Upper lobe of right lung (tissue), 1 donor: ENCODE results near the gene OR10H3. TPM values are rescaled to one million over a fixed set of nuclear protein-coding genes. Genes with fewer than 3 reads are reported as not detected.

ENCODE experiments used
- ATAC-seq: fragments of 200-7000 bp; cut with Tn5 transposase; one replicate; pipeline ENCODE4 v1.9.1; 2020; ENCODE audit warnings: mild to moderate bottlenecking, moderate library complexity
- DNase-seq: peaks from one replicate; pipeline ENCODE4 v3.0.0-alpha.2; 2020
- H3K27ac ChIP-seq: fragments of 200-600 bp; one replicate; pipeline ENCODE4 v1.8.0; 2022
- H3K27me3 ChIP-seq: fragments of 200-600 bp; one replicate; pipeline ENCODE4 v1.8.0; 2022; ENCODE audit warnings: mild to moderate bottlenecking
- H3K36me3 ChIP-seq: fragments of 200-600 bp; one replicate; pipeline ENCODE4 v1.8.0; 2022
- H3K4me1 ChIP-seq: fragments of 200-600 bp; one replicate; pipeline ENCODE4 v1.8.0; 2022
- H3K4me3 ChIP-seq: fragments of 200-600 bp; one replicate; pipeline ENCODE4 v1.8.0; 2022; ENCODE audit warnings: mild to moderate bottlenecking
- H3K9me3 ChIP-seq: fragments of 200-600 bp; one replicate; pipeline ENCODE4 v1.8.0; 2022
- CTCF ChIP-seq: fragments of 200-600 bp; IDR thresholded peaks from one replicate; pipeline ENCODE4 v1.8.0; 2022; ENCODE audit warnings: antibody characterized with exemption
- intact Hi-C: fragments of 100-400 bp; cut with DNase I; formaldehyde crosslinking; loops from one replicate; pipeline ENCODE4 v1.11.0; 2022
- total RNA-seq: library from RNA; stranded (reverse); fragmentation: NEBNext Ultra II Directional; extraction: Animal tissue kit (Norgen Biotek cat#: 25700); gene quantifications from one replicate; pipeline ENCODE4 v1.2.1, GENCODE V29; 2021
- donor health status: DM: no; HTN: yes; CAD: no; lungs with severe emphysema.

Gene OR10H3
- total RNA-seq, 1 donor from 2014 or later = not detected

GRCh38 chr19:15790096-15790495 lies 52.3 kb downstream of the OR10H3 start:
- no peaks in the 10 kb centered on the region for H3K4me1 ChIP-seq
- ATAC-seq = no peak
- H3K36me3 ChIP-seq = no peaks in the 10 kb centered on the region
- no peak overlapping the region for H3K27ac ChIP-seq
- intact Hi-C loops = no loop called here
- TF ChIP-seq CTCF = no peak
- H3K27me3 ChIP-seq = no peaks in the 10 kb centered on the region
- H3K4me3 ChIP-seq = no peak overlapping the region
- no peak for DNase-seq
- H3K9me3 ChIP-seq = no peaks in the 10 kb centered on the region

Other genes with a start within 250 kb of the OR10H3 start
- not detected for gene CYP4F22, start 229.5 kb upstream of the OR10H3 start, total RNA-seq
- gene CYP4F8, start 122.8 kb upstream of the OR10H3 start, total RNA-seq = 2.1 TPM
- gene CYP4F3, start 97.1 kb upstream of the OR10H3 start, total RNA-seq = 0.41 TPM
- gene CYP4F12, start 64.9 kb upstream of the OR10H3 start, total RNA-seq = 3.7 TPM
- not detected for gene OR10H2, start 10.0 kb upstream of the OR10H3 start, total RNA-seq
- gene OR10H5, start 49.7 kb downstream of the OR10H3 start, total RNA-seq = not detected
- gene OR10H1, start 77.7 kb downstream of the OR10H3 start, total RNA-seq = not detected
- not detected for gene CYP4F2, start 160.1 kb downstream of the OR10H3 start, total RNA-seq
- gene CYP4F11, start 196.5 kb downstream of the OR10H3 start, total RNA-seq = 3.5 TPM
- gene OR10H4, start 211.0 kb downstream of the OR10H3 start, total RNA-seq = not detected